ENCODE data around the gene GRK2. TPM values are rescaled to one million over a fixed set of nuclear protein-coding genes. Genes with fewer than 3 reads are reported as not detected.

Gene GRK2
- polyA plus RNA-seq, 1 donor (not counting 4 experiments of a cell fraction or from before 2014, with no cell fraction given): 21.1 TPM

DNA sequence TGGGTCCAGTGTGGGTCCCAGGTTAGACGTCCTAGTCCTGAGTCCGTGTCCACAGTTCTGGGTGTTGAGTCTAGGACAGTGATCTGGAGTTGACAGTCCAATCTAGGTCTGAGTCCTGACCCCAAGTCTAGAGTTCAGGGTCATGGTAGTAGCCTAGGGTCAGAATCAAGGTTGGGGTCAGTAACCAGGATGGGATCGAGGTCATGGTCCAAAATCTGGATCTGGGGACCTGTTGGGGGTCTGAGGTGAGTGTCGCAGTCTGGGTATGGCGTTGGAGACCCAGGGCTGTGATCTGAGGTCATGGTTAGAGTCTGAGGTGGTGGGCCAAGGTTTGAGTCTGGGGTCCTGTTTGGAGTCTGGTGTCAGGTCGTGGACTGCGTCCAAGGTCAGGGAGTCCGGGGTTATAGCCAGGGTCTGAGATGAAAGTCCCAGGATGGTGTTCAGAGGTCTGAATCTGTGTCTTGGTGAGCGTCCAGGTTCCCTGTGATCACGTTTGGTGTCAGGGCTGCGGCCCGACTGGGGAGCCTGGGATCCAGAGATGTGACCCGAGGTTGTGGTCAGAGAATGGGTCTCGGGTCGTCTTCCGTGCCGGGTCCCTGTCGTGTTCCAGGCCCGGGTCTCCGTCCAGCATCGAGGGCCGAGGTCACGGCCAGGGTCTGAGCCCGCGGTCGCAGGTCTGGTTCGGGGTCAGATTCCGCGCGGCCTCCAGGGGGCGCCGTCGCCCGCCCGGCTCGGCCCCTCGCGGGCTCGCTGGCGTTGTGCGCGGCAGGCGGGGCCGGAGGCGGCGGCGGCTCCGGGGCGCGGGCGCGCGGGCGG is 432 bp upstream of the GRK2 start:
- H3K27ac ChIP-seq (ENCODE audit: control insufficient read depth, insufficient read depth, low read length): peak overlapping the region; percentile 7
- DNase-seq (ENCODE audit: low read depth, low spot score) (no peak), FAIRE-seq (no peak)
- TF ChIP-seq CTCF (optimal IDR thresholded peaks at IDR 0.05 in 1 of 3, IDR thresholded peaks at IDR 0.05 in 1 of 3, conservative IDR thresholded peaks at IDR 0.05 in 1 of 3; ENCODE audit: extremely low read depth in 1 of 3, insufficient read depth in 2 of 3, low read length in 3 of 3): peak in 2 of 3 experiments; percentile 35 to 81
- no peak for TF ChIP-seq EZH2 (IDR thresholded peaks at IDR 0.05; ENCODE audit: low read length)
- peak overlapping the region in 2 of 3 experiments; percentile 21 to 45 for H3K4me3 ChIP-seq (ENCODE audit: control insufficient read depth in 2 of 3, extremely low read depth in 1 of 3, insufficient read depth in 2 of 3, low read depth in 1 of 3, low read length in 3 of 3)
- H4K20me1 ChIP-seq (ENCODE audit: control insufficient read depth, extremely low read depth, insufficient read depth, low read length): peaks cover 6% of the 10 kb centered on the region
- H3K9ac ChIP-seq (ENCODE audit: control insufficient read depth, extremely low read depth, insufficient read depth, low read length): peak overlapping the region; percentile 55
- peaks cover 40% of the 10 kb centered on the region for H3K79me2 ChIP-seq (ENCODE audit: control insufficient read depth, insufficient read depth, low read length)
- H2AFZ ChIP-seq (ENCODE audit: control insufficient read depth, low read length): peak overlapping the region; percentile 13
- peaks cover 87% of the 10 kb centered on the region for H3K4me1 ChIP-seq (ENCODE audit: control insufficient read depth, extremely low read depth, insufficient read depth, low read length)
- H3K27me3 ChIP-seq (ENCODE audit: control insufficient read depth, extremely low read depth, insufficient read depth, low read length): no peaks in the 10 kb centered on the region
- H3K36me3 ChIP-seq (ENCODE audit: control insufficient read depth in 2 of 2, extremely low read depth in 1 of 2, insufficient read depth in 2 of 2, low read length in 2 of 2): peaks cover 8 to 10% of the 10 kb centered on the region in 2 experiments
- dilution Hi-C loops (cut with MboI; ENCODE audit: extremely low pct_ligation_motif_present, low sequenced_read_pairs): no loop called here
- peak overlapping the region; percentile 60 for H3K4me2 ChIP-seq (ENCODE audit: control insufficient read depth, extremely low read depth, insufficient read depth, low read depth, low read length)
- no peaks in the 10 kb centered on the region for H3K9me3 ChIP-seq (ENCODE audit: control insufficient read depth, low read depth, low read length)
- peaks cover 3% of the 10 kb centered on the region for H3K9me1 ChIP-seq (ENCODE audit: control insufficient read depth, extremely low read depth, insufficient read depth, low read length)

- no peak overlapping the region for H2AFZ ChIP-seq (ENCODE audit: control insufficient read depth, low read length)
- H3K27ac ChIP-seq (ENCODE audit: control insufficient read depth, insufficient read depth, low read length): peak overlapping the region; percentile 46
- peaks cover 14% of the 10 kb centered on the region for H4K20me1 ChIP-seq (ENCODE audit: control insufficient read depth, extremely low read depth, insufficient read depth, low read length)
- H3K4me3 ChIP-seq (ENCODE audit: control insufficient read depth in 2 of 3, extremely low read depth in 1 of 3, insufficient read depth in 2 of 3, low read depth in 1 of 3, low read length in 3 of 3): peak overlapping the region; percentile 60 to 90 (median 84)
- H3K4me2 ChIP-seq (ENCODE audit: control insufficient read depth, extremely low read depth, insufficient read depth, low read depth, low read length): peak overlapping the region; percentile 99
- H3K9me1 ChIP-seq (ENCODE audit: control insufficient read depth, extremely low read depth, insufficient read depth, low read length): peaks cover 3% of the 10 kb centered on the region
- no peak for TF ChIP-seq CTCF (optimal IDR thresholded peaks at IDR 0.05 in 1 of 3, IDR thresholded peaks at IDR 0.05 in 1 of 3, conservative IDR thresholded peaks at IDR 0.05 in 1 of 3; ENCODE audit: extremely low read depth in 1 of 3, insufficient read depth in 2 of 3, low read length in 3 of 3)
- no peak for TF ChIP-seq EZH2 (IDR thresholded peaks at IDR 0.05; ENCODE audit: low read length)
- H3K36me3 ChIP-seq (ENCODE audit: control insufficient read depth in 2 of 2, extremely low read depth in 1 of 2, insufficient read depth in 2 of 2, low read length in 2 of 2): peaks cover 10 to 21% of the 10 kb centered on the region in 2 experiments
- DNase-seq (ENCODE audit: low read depth, low spot score) (no peak), FAIRE-seq (no peak)
- dilution Hi-C loops (cut with MboI; ENCODE audit: extremely low pct_ligation_motif_present, low sequenced_read_pairs): no loop called here
- H3K79me2 ChIP-seq (ENCODE audit: control insufficient read depth, insufficient read depth, low read length): peaks cover 56% of the 10 kb centered on the region
- H3K27me3 ChIP-seq (ENCODE audit: control insufficient read depth, extremely low read depth, insufficient read depth, low read length): no peaks in the 10 kb centered on the region
- H3K4me1 ChIP-seq (ENCODE audit: control insufficient read depth, extremely low read depth, insufficient read depth, low read length): peaks cover 78% of the 10 kb centered on the region
- peak overlapping the region; percentile 79 for H3K9ac ChIP-seq (ENCODE audit: control insufficient read depth, extremely low read depth, insufficient read depth, low read length)
- H3K9me3 ChIP-seq (ENCODE audit: control insufficient read depth, low read depth, low read length): no peaks in the 10 kb centered on the region
Measured at GRCh38 chr11:67267188-67268080, 1.2 kb downstream of the GRK2 start.

Measured in keratinocyte (primary cell).